RPMI8226 (cell line): ENCODE measurements around the gene TELO2.
"Not testable (repeated sequence)": the region's sequence is repeated elsewhere in the genome, so short reads cannot be mapped to it uniquely, and the experiment has no call there.

Source experiments
- DNase-seq: peaks from one replicate; pipeline ENCODE4 v3.0.0-alpha.2; 2015

TELO2 gene

DNA sequence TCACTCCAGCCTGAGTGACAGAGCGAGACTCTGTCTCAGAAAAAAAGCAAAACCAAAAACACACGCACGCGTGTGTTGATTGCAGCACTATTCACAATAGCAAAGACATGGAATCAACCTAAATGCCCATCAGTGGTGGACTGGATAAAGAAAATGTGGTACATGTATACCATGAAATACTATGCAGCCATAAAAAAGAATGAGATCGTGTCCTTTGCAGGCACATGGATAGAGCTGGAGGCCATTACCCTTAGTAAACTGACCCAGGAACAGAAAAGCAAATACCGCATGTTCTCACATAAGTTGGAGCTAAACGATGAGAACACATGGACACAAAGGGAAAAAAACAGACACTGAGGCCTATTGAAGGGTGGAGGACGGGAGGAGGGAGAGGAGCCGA lies 14.2 kb upstream of the TELO2 start:
- not testable (repeated sequence) for DNase-seq

DNA sequence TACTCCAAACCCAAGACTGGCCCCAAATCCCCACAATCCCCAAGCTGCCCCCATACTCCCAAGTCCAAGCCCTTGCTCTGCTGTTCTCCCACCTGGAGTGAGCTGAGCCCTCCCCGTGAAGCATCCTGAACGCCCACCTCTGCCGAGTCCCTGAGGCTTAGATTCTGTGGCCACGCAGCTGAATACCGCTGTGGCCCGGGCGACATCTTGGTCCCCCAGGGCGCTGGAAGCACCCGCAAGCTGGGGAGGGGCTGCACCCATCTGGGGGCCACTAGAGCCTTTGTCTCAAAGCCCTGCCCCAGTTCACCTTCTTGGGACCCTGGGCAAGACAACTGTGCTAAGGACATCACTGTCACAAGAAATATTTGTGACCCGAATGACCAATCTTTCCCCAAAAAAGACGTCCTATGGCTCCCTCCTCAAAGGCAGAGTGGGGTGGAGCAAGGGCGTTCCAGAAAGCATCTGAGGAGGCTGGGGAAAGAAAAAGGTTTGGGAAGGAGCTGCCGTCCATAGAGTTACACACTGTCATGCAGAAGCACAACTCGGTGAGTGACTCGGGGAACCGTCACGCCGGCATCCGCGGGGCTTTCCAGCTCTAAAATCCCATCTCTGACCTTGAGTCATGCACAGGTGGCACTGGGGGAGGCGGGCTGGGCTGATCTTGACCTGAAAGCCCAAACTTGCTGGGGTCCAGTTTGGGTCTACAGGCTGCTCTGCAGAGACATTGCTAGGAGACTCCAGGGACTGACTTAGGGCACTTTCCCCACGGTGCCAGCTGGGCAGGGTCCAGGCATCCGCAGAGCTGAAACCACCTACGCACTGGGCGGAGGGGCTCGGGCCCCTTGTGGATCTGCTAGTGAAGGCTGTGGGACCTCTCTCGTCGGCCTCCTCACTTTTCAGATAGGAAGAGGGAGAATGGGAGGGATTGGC lies 11.0 kb upstream of the TELO2 start:
- DNase-seq: no peak

DNA sequence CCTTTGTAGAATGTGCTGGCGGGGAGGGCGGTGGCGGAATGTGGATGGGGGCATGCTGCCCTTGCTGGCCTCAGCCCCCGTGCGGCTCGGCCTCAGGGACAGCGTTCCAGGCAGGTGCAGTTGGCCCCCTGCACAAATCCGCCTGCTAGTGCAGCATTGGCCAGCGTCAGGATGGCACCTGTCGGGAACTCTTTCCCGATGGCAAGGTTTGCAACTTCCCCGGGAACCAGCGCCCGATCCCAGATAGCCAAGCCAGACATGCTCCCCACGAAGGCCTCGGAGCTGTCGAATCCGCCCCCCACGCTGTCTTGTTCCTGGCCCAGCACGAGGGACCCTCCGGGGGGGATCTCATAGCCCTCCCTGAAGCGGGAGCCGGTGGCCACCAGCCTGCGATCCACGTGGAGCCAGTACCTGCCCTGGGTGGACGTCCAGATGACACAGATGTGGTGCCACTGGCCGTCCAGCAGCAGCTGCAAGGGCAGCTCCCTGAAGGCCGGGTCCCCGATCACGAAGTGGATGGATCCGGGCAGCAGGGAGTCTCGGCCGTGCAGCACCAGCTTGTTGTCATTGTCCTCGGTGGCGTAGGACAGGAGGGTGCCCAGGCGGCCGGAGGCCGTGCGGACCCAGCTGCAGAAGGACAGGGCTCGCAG lies 7.2 kb upstream of the TELO2 start:
- no peak for DNase-seq

DNA sequence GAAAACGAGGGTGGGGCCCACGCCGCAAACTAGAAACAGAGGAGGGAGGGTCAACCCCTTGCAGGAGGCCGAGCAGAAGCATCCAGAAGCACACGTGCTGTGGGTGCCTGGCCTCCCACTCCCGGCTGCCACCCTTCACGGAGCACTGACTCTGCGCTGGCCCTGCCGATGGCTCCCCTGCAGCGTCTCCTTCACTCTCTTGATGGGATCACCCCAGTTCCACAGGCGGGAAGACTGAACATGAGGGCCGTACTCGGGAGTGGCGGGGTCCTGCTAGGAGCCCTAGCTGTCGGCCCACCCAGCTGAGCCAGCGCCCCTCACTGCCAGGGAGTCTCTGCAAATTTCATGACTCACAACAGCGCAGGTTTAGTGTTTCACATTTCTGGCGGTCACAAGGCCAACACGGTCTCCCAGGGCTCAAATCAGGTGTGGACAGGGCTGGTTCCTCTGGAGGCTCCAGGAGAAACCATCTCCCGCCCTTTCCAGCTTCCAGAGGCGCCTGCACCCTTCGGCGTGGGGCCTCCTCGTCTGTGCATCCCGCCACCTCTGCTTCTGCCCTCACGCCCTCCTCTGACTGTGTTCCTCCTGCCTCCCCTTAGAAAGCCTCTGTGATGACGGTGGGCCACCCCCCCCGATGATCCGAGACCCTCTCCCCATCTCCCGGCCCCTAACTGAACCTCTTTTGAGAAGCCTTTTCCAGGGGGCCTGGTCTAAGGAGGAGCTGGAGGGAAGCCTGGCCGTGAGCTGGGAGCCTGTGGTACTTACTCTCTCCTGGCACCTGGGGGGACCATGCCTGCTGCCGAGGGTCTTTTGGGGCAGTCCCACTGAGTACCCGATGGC lies 6.4 kb upstream of the TELO2 start:
- DNase-seq: no peak

DNA sequence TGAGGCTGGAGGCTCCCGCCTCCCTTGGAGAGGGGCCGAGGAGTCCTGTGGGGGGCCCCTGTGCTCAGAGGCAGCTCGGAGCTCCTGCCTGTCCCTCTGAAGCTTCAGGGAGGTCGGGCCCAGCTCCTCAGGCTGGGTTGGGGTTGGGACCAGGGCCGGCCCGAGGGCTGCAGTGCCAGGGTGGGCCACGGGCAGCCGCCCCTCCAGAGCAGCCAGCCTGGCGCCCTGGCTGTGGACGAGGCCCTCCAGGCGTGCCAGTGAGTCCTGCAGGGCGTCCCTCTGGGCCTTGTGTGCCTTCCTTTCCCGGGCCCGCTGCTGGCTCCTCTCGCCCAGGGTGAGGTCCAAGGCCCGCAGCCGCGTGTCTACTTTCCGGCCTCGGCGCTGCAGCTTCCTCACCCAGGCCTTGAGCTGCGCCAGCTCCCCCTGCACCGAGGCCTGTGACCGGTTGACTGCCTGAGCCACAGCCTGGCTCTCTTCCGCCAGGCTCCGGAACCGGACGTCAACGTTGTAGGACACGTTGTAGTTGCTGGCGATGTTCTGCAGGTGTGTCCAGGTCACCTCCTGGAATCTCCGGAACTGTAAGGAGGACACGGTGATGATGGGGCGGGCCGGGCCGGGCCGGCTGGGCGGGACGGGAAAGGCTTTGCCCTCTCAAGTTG lies 5.6 kb upstream of the TELO2 start:
- no peak for DNase-seq

DNA sequence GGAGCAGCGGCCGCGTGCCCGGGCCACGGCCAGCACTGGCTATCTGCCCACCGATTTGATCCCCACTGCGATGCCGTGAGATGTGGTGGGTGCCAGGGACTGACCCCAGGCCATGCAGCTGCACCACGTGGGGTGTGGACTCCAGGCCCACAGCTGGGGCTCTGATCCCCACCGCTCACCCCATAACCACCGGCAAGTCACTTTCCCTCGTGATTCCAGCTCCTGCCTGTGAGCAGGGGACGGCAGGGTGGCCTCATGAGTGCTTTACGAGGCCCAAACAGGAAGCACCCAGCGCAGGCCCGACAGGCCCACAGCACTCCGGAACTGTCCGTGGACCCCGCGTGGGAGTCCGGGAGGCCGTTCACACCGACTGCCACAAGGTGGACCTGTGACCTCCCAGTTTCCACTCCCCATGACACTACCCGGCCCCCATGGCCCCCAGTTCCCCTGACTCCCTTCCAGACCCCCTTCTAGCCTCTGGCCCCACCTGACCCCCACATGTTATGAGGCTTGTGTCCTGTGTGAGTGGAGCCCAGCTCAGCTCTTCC lies 5.0 kb upstream of the TELO2 start:
- no peak for DNase-seq

DNA sequence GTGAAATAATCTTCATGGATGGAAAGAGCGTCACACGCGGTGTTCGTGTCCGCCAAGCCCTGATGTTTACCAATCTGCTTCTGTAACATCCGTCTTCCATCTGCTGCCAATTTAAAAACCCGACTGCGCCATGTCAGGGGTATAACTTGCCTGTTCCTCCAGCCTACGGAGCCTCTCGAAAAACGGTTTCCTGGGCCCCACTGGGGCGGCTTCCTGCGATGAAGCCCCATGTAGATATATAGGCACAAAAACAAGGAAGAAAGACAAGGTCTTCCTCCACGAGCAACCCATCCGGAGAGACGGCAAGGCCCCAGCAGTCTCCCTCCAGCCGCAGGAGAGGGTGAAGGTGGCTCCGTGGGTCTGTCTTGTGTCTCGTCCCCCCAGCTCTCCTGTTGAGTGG lies 4.5 kb upstream of the TELO2 start, which contains the start of gene PTX4:
TSS of gene PTX4 (minus strand) at position 326 of the 400 bp plus-strand sequence. CDS start at position 291, 35 bp downstream.
- DNase-seq: no peak

DNA sequence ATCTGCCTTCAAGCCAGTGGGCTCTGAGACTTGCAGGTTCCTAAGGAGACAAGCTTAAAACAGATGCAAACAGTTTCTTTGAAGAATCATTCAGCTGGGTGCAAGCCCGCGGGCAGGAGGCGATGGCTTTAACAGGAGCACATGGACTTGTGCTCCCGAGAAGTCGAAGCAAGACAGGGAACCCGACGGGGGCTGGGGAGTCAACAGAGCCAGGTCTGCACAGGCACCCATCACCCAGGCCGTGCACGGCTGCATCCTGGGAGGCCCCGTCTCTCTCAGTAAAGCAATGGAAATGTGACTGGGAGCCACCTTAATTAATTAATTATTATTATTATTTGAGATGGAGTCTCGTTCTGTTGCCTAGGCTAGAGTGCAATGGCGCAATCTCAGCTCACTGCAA lies 4.1 kb upstream of the TELO2 start:
- no peak for DNase-seq

DNA sequence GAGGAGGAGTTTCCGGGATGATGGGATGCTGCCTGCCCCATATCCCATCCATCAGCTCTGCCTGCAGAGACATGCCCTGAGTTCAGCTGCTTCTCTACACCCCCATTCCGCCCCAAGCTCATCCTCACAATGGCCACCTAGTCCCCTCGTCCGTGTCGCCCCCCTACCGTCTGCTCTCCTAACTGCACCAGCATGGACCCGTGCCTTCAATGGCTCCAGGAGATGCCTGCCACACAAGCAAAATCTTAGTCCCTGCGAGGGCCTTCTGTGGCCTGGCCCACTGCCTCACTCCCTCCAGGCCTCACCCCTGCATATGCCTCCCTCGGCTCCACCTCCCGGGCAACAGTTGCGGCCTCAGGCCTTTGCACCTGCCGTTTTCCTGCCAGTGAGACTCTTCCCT lies 1.8 kb upstream of the TELO2 start:
- no peak for DNase-seq

DNA sequence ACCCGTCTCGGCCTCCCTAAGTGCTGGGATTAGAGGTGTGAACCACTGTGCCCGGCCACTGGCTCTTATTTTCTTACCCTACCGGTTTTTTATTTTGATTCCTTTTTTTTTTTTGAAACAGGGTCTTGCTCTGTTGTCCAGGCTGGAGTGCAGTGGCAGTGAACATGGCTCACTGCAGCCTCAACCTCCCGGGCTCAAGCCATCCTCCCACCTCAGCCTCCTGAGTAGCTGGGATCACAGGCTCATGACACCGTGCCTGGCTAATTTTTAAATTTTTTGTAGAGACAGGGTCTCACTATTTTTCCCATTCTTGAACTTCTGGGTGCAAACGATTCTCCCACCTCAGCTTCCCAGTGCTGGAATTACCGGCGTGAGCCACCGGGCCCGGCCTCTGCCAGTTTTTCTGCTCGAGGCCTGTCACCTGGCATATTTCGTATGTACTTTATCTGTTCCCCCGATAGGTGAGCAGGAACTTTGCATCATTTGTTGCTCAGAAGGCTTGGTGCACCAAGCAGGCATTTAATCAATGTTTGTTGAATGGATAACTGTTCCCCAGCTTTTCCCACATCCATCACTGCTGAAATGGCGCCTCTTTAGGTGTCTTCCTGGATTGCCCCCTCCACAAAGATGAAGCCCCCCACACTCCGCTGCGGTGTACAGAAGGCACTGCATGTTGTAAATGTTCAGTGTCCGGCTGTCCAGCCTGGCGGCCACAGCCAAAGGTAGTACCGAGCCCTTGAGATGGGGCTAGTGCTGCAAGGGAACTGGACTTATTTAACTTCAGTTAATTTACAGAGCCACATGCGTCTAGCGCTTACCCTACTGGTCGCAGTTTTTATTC lies 858 bp upstream of the TELO2 start:
- no peak for DNase-seq

DNA sequence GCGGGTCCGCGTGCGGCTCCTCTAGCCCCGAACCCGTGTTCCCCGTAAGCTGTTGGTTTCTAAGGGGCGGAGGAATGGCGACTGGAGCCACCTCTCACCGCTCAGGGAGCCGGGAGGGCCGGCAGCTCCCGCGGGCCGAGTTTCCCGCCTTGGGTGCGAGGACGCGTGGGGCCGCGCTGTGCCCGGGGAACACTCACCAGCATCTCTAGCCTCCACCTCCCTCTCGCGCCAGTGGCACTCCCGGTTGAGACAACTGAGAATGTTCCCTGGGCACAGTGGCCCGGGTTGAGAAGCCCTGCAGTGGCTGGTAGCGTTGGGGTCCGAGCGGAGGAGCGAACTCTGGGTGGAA lies 560 bp downstream of the TELO2 start:
- DNase-seq: peak; percentile 49

DNA sequence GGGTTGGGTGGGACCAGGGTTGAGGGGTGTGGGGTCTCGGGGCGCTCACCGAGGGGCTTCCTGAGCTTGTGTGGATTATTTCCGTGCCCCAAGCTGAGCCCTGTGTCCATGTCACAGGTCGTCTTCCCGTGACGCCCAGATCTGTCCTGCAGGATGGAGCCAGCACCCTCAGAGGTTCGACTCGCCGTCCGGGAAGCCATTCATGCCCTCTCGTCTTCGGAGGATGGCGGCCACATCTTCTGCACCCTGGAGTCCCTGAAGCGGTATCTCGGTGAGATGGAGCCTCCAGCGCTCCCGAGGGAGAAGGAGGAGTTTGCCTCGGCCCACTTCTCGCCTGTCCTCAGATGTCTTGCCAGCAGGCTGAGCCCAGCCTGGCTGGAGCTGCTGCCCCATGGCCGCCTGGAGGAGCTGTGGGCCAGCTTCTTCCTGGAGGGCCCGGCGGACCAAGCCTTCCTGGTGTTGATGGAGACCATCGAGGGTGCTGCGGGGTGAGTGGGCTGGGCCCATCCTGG lies 1.0 kb downstream of the TELO2 start:
- DNase-seq: no peak

DNA sequence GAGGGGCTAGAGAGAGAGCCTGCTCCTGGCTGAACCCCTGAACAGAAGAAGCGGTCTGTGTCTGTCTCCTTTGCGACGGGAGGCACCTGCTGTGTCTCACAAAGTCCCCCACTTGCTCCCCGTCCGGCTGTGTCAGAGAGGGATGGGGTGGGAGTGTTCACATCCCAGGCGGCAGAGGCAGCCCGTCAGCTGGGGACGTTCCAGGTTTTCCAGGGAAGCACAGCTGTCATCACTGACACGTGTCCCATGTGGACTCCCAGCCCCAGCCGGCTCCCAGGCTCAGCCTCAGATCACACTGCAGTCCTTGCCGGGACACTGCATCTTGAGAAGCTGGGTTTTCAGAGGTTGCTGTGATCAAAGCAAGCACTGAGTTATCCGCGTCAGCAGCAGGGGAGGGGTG lies 1.6 kb downstream of the TELO2 start:
- no peak for DNase-seq

DNA sequence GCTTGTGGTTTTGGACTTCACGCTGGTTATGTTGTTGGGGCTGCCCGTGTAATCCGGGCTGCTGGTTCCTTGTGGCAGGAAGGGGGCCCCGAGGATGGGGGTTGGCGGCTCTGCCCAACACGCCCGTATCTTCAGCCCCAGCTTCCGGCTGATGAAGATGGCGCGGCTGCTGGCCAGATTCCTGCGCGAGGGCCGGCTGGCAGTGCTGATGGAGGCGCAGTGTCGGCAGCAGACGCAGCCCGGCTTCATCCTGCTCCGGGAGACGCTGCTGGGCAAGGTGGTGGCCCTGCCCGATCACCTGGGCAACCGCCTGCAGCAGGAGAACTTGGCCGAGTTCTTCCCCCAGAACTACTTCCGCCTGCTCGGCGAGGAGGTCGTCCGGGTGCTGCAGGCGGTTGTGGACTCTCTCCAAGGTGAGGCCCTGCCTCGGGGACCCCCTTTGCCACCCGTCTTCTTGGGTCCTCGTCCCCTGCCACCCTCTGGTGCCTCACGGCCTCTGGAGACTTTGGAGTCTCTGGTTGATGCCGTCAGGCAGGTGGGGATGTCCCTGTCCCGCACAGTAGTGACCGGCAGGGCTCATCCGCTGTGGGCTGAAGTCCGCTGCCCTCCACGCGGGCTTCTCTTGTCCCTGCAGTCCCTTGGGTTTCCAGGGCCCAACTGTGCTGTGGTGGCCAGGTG lies 2.2 kb downstream of the TELO2 start:
- no peak for DNase-seq

DNA sequence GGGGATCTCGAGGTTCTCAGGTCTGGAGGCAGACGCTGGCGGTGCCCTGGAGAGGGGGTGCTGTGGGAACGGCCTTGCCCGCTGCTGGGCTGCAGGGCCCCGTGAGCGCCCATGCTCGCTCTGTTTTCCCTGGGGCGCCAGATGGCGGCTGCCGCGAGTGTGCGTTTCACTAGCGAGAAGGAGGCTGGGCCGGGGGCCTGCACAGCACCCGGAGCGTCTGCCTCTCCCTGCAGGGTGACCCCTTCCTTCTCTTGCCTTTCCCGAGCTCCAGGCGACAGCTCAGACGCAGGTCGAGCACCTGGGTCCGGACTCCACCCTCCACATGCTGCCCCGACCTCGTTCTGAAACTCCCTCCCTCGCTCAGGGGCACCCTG lies 2.7 kb downstream of the TELO2 start:
- no peak for DNase-seq

DNA sequence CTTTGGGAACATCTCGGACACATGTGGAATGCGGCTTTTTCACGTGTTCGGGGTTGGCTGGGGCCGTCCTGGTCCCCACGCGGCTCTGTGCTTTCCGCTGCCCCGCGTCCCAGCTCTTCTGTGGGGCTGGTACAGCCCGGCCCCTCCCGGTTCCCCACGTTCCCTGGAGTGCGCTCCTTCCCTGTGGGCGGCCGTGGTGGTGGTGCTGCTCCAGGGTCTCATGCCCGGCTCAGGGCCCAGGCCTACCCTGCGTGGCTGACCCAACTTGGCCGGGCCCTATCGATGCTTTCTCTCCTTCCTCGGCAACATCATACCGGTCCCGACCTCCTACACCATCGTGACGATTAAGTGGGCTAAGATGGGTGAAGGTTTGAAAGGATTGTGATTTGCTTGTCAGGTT lies 3.3 kb downstream of the TELO2 start:
- no peak for DNase-seq

DNA sequence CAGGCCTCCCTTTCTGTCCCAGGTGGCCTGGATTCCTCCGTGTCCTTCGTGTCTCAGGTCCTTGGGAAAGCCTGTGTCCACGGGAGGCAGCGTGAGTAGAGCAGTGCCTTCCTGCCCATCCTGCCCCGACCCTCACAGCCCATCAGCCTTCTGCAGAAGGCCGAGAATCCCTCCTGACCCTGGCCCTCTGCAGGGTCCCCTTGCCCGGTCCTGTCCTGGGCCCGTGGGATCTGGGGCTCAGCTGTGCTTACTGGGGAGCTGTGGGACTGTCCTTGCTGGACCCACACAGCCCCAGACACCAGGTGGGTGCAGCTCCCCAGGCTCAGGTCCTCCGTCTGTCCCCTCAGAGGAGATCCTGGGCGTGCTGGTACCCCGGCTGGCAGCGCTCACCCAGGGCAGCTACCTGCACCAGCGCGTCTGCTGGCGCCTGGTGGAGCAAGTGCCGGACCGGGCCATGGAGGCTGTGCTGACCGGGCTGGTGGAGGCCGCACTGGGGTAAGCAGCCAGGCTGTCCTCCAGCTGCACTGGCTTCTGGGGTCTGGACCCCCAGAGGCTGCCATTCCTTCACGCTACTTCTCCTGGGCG lies 3.9 kb downstream of the TELO2 start:
- DNase-seq: no peak

DNA sequence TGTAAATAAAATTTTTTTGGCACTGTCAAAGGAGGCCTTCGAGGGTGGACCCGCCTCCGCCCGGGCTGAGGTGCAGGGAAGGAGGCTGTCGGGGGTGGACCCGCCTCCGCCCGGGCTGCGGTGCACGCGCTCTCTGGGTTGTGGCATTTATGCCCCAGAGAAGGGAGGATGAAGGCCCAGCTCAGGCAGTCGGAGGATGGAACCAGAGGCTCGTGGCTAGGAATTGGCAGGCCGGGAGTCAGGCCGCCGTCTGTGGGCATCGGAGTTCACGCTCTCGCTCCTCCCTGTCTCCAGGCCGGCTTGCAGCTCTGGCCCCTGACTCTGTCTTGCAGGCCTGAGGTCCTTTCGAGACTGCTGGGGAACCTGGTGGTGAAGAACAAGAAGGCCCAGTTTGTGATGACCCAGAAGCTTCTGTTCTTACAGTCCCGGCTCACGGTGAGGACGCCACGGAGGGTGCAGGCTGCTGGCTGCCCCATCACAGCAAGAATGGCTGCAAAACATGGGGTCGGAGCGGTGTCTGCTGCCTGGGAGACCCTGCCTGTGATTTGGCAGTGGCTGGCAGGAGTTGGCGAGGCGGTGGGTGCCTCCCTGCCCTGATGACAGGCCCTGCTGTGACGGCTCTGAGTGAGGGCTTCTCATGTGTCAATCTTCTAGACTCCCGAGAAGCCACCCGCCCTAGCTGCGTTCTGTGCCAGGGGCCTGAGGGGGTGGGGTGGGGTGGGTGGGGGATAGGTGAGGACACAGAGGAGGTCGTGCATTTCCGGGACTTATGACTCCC lies 5.9 kb downstream of the TELO2 start:
- DNase-seq: no peak

DNA sequence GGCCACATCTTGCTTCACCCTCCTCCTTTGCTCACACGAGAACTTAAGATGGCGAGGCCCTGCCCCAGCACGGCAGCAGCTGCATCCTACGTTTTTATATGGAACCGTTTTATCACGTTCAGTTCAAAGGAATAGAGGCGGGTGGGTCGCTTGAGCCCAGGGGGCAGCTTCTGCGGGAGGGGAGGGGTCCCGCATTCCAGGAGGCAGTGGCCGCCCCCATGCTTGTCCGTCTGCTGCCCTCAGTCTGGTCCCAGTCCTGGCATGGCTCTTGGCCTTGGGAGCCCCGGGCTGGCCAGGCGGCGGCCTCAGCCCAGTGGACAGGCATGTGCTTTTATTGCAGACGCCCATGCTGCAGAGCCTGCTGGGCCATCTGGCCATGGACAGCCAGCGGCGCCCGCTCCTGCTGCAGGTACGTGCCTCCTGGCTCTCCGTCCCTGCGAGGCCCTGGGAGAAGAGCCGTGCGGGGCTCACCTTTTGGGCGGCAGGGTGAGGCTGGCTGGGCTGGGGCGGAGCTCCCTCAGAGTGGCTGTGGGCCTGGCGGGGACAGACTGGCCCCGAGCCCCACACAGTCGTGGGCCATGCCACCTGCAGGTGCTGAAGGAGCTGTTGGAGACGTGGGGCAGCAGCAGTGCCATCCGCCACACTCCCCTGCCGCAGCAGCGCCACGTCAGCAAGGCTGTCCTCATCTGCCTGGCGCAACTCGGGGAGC lies 6.8 kb downstream of the TELO2 start:
- no peak for DNase-seq
